GM18858 (cell line): ENCODE measurements around the gene PARD3B.

Experiments used
- ATAC-seq: cut with Tn5 transposase; IDR thresholded peaks from one replicate; pipeline ENCODE4 v1.9.1; 2021; ENCODE audit not compliant: unreplicated experiment

The PARD3B gene

GRCh38 chr2:205531489-205532148 is 986.3 kb downstream of the PARD3B start:
- ATAC-seq, result no peak

GRCh38 chr2:205535001-205535400 is 989.7 kb downstream of the PARD3B start:
- no peak for ATAC-seq

GRCh38 chr2:205539603-205540002 is 994.3 kb downstream of the PARD3B start:
- no peak for ATAC-seq

GRCh38 chr2:205540036-205540435 is 994.8 kb downstream of the PARD3B start:
- no peak for ATAC-seq

GRCh38 chr2:205543262-205543843 is 998.1 kb downstream of the PARD3B start:
- ATAC-seq, result no peak

GRCh38 chr2:205543937-205544702 is 998.8 kb downstream of the PARD3B start:
- ATAC-seq, result no peak

GRCh38 chr2:205545971-205546816 is 1000.9 kb downstream of the PARD3B start:
- no peak for ATAC-seq

- ATAC-seq, result no peak
These were observed 1010.4 kb downstream of the PARD3B start for GRCh38 chr2:205555566-205556230.

GRCh38 chr2:205556357-205556756 is 1011.1 kb downstream of the PARD3B start:
- ATAC-seq, result no peak

GRCh38 chr2:205556841-205557539 is 1011.7 kb downstream of the PARD3B start:
- ATAC-seq, result no peak

- no peak for ATAC-seq
These were observed 1012.6 kb downstream of the PARD3B start for GRCh38 chr2:205557873-205558272.

GRCh38 chr2:205561441-205561840 is 1016.2 kb downstream of the PARD3B start:
- no peak for ATAC-seq

- ATAC-seq, result no peak
These were observed 1018.4 kb downstream of the PARD3B start for GRCh38 chr2:205563646-205564045.

GRCh38 chr2:205564346-205565141 is 1019.3 kb downstream of the PARD3B start:
- no peak for ATAC-seq

- no peak for ATAC-seq
These were observed 1019.9 kb downstream of the PARD3B start for GRCh38 chr2:205565142-205565522.

- ATAC-seq, result no peak
These were observed 1021.4 kb downstream of the PARD3B start for GRCh38 chr2:205566606-205567168.

- no peak for ATAC-seq
These were observed 1023.3 kb downstream of the PARD3B start for GRCh38 chr2:205568620-205569019.

GRCh38 chr2:205570648-205571047 is 1025.4 kb downstream of the PARD3B start:
- no peak for ATAC-seq

- no peak for ATAC-seq
These were observed 1026.2 kb downstream of the PARD3B start for GRCh38 chr2:205571360-205571959.
